ENCODE data around the gene CCDC88C.
"Not testable (repeated sequence)": the region's sequence is repeated elsewhere in the genome, so short reads cannot be mapped to it uniquely, and the experiment has no call there.

CCDC88C gene

GRCh38 chr14:91266276-91266675 lies 151.3 kb downstream of the CCDC88C start:
- not testable (repeated sequence) for DNase-seq (ENCODE audit: low read depth)

- no peak for DNase-seq (ENCODE audit: low read depth)
Observed at GRCh38 chr14:91265404-91265803, 152.2 kb downstream of the CCDC88C start.

DNA sequence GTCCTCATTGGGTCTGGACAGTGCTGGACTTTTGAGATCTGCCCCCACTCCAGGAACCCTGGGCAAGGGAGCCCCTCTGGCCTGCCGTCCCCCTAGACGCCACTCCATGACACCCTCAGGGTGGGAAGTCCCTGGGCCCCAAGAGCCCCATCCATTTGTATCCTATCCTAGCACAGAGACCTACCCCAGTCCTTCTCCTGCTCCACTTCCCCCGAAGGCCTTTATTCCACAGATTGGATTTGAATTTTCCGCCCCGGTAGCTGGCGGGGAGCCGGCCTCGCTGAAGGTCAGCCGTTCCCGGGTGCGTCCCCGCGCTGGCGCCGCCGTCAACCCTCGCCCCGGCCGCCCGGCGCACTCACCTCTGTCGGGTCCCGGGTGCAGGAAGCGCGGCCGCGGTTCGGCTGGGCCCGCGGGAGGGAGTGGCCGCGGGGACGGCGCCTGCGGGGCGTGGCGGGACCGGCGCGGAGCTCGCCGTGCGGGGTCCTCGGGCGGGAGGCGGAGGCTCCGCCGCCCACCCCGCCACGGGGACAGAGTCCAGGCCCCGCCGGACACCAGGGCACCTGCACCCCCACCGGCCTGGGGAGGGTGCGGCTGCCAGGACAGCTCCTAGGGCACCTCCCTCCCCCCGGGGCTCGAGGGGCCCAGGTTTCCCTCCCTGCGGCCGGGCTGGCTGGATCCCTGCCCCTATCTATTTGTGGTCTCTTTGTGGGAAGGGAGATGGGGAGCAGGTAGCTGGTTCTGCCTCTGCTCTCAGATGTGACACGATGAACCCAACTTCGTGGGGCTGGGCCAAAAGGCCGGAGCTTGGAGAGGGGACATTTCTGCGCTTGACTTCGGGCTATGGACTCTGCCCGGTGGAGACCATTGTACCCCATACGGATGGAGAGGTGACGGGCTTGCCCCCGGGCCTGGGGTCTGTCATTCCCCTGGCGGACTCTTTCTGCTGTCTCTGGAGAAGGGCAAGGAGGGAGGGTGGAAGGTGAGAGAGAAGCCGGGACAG lies 153.2 kb downstream of the CCDC88C start:
- DNase-seq (ENCODE audit: low read depth), result no peak

DNA sequence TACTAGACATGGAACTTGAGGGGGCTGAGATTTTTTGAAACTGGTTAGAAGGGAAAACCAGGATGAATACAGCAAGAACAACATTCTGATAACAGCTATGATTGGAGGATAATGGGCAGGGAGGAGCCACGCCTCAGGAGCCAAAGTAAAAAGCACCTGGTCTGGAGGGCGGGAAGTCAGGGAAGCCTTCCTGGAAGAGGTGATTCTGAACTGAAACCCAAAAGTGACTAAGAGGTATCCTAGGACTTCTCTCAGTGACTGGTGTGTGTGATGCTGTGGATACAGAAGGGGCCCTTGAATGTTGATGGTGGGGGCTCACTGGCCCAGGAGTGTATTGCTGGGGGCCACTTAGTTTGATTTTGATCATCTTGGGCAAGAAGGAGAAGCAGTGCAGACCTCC lies 154.3 kb downstream of the CCDC88C start:
- DNase-seq (ENCODE audit: low read depth), result no peak

DNA sequence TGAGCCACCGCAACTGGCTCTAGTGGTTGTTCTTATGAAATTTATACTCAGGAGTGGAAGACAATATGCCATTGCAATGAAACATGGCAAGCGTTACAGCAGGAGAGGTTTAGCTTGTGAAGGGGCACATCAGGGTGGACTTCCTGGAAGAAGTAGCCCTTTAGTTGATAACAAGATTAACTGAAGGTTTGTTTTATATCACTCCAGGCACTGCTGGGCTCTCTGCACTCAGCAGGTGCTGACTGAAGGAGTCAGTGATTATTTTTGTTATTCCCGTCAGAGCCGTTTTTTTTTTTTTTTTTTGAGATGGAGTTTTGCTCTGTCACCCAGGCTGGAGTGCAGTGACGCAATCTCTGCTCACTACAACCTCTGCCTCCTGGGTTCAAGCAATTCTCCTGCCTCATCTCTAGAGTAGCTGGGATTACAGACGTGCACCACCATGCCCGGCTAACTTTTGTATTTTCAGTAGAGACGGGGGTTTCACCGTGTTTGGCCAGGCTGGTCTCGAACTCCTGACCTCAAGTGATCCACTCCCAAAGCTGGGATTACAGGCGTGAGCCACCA lies 155.6 kb downstream of the CCDC88C start:
- no peak for DNase-seq (ENCODE audit: low read depth)

DNA sequence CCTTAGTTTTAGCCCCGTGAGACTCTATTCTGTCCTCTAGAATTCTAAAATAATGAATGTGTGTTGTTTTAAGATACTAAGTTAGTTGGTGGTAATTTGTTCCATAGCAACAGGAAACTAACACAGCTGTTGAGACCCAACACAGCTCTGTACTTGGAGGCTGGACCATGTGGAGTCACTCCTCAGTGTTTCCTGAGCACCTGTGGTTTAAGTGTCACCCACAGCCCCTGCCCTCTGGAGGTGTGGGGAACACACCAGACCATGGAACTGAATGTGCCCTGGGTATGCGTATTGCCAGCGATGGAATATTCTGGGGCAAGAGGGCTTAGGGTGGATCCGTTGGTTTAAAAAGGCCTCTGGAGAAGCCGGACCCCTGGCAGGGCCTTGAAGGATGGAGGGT lies 156.5 kb downstream of the CCDC88C start:
- no peak for DNase-seq (ENCODE audit: low read depth)

DNA sequence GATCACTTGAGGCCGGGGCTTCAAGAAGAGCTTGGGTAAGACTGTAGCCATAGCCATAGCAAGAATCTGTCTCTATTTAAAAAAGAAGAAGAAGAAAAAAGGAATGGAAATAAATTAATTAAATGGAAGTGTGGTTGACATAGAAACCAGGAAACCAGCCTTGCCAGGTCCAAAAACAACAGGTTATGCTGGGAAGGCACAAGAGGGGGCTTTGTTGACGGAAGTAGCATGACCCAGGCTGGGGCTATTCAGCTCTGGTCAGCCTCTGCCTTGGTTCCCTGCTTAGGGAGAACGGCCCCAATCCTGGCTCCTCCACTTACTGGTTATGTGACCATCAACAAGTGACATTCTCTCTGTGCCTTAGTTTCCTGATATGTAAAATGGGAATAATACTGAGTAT lies 158.7 kb downstream of the CCDC88C start:
- no peak for DNase-seq (ENCODE audit: low read depth)

DNA sequence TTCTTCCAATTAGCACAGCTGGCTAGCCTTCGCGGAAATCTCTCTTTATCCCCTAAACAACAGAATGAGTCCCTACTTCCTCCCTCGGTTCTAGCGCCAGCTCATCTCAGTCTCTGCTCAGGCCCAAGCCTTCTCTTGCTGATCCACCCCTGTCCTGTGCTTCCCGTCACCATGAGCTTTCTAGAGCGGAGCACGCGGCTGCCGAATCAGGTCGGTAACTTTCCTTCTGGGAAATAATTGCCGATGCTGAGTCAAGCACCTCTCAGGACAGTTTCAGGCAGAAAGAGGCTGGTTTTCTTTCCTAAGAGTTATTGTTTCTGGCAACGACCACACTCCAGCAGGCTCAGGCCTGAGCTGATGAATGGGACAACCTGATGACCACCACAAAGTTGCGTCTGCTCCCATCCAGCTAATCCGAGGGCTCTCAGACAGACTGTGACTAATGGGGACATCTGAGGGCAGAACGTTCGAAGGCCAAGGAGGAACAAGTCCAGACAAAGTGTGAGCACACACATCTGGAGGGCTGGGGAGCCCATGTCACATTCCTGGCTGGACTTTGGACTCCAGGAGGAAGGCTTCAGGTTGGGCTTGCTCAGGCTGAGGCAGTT lies 159.5 kb downstream of the CCDC88C start:
- DNase-seq (ENCODE audit: low read depth), result no peak

DNA sequence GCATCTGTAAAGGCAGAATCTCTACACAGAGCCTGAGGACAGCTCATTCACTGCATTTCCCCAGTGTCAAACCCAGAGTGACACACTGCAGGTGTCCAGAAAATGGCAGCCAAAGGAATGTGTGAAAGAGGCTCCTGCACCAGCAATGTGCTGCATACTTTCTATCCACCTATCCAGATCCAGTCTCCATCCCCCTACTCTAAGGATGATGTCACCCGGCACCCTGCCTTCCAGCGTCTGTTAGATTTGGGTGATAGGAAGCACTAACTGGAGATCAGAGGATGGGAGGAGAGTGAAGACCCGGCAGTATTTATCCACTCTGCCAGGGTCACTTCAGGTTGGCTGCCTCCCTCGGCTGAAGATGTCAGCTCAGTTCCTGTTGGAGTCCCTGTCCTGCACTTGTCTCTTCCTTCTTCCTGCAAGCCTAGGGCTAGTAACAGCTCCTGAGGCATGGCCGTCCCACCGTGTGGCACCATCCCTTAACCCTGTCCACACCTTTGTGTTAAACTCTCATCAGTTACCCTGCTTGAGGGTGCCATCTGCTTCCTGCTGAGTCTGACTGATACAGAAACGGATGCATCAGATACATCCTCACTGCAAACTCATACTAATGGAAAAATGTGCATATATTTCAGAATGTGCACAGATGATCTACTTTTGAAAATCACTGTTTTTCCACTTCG lies 160.2 kb downstream of the CCDC88C start:
- no peak for DNase-seq (ENCODE audit: low read depth)

- no peak for DNase-seq (ENCODE audit: low read depth)
Observed at GRCh38 chr14:91256661-91257060, 161.0 kb downstream of the CCDC88C start.

- DNase-seq (ENCODE audit: low read depth), result no peak
Observed at GRCh38 chr14:91255026-91255695, 162.5 kb downstream of the CCDC88C start.

DNA sequence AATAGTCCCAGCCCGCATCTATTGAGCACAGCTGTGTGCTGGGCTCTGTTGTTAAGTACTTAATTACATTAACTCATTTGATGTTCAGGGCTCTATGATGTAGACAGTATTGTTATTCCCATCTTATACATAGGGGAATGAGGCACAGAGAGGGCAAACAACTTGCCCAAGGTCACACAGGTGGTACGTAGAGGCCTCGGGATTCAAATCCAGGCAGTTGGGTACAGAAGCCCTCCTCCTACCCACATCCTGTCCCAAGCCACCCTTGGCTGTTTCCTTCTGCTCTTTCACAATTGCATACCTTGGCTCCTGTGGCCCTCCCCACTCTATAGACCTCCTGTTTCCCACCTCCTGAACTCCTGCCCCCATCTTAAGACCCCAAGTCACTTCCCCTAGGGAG lies 163.2 kb downstream of the CCDC88C start:
- no peak for DNase-seq (ENCODE audit: low read depth)

DNA sequence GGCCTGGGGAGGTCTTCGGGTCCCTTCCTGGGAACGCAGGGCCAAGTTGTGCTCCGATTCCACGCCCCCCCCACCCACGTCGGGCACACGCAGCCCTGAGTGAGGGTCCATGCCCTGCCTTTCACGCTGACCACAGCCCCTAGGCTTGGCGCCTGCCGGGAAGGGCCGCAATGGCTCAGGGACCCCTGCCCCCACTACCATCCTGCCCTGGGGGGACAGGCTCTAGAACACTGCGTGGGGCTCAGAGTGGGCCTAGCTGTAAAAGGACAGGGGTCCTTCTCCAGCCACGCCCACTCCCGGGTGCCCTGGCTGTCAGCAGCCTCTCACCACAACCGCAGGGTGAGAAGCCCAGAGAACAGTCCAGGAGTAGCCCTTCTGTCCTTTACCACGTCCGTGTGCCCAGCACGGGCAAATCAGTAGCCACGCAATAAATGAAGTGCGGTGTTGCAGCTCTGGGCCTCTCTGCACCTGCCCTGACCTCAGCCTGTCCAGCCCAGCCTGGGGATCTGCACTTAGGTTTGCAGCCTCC lies 163.8 kb downstream of the CCDC88C start:
- DNase-seq (ENCODE audit: low read depth), result no peak

- no peak for DNase-seq (ENCODE audit: low read depth)
Observed at GRCh38 chr14:91252871-91253794, 164.5 kb downstream of the CCDC88C start.

DNA sequence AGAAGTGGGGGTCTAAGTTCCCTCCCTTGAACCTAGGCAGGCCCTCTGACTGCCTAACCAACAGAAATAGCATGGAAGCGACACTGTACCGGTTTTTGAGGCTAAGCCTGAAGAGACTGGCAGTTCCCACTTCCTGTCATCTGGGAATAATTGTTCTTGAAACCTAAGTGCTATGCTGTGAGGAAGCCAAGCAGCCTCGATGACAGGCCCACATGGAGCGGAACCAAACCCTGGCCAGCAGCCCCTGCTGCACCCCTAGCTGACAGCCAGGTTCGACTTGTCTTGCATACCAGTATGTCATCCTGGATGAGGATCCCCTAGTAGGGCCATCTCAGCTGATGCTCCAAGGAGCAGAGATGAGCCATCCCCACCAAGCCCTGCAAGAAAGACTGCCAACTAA lies 166.7 kb downstream of the CCDC88C start:
- DNase-seq (ENCODE audit: low read depth), result no peak

DNA sequence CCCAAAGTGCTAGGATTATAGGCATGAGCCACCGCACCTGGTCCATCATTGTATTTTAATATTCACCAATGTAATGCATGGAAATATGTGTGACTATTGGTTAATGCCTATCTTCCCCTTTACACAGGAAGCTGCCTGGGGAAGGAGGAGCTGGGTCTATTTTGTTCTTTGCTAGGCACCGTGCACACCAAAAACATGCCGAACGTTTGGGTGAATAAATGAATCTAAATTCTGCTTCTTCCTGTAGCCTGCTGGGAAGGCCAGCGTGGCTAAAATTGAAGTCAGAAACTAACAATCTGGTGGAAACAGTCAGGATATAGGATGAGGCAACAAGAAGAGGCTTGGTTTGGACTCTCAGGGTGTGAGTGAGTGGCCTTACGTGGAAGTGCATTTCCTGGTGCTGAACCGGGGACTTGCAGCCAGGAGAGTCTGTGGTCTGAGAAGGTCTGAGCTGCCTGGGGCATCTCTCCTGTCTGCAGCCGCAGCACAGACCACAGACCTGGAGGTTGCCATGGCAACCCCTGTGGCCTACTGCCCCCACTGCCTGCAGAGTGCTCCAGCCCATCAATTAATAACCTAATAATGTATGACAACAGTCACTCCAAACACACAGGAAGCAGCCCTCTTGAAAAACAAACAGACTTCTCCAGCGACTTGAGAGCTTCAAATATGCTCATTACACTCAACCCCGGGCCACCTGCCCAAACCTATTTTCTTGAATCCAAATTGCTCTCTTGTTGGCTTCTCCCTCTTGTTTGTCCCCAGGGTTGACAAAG lies 167.6 kb downstream of the CCDC88C start:
- DNase-seq (ENCODE audit: low read depth), result no peak

DNA sequence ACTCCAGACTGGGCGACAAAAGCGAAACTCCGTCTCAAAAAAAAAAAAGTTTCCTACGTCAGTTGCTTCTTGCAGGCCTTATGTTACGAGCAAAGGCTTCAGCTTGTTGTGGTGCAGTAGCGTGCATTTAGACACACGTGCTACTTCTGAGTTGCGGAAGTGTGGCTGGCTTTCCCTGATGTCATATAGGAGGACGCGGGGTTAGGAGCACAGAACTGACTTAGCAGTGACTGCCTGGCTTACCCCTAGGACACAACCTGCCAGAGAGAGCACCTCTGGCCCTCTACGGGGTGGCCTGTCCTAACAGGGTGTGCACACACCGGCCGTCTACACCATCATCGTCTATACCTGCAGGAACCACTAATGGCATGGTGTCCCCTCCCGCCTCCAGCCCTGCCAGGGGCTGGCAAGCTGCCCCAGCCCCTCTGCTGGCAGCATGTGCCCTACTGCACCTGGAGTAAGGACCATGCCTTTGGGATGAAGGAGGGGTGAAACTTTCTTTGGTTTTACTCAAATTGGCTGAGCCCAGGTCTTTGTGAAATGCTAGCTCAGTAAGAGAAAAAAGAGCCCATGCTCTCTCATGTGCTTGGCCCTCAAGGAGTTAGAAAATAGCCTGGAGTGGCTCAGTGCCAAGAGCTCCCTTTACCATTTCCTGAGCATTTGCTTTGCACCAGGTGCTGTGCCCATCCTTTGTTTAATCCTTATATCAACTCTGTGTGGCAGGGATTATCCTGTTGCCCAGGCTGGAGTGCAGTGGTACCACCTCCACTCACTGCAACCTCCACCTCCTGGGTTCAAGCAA lies 171.4 kb downstream of the CCDC88C start:
- peak; percentile 61 for DNase-seq (ENCODE audit: low read depth)

GRCh38 chr14:91245616-91246015 lies 172.0 kb downstream of the CCDC88C start:
- not testable (repeated sequence) for DNase-seq (ENCODE audit: low read depth)

DNA sequence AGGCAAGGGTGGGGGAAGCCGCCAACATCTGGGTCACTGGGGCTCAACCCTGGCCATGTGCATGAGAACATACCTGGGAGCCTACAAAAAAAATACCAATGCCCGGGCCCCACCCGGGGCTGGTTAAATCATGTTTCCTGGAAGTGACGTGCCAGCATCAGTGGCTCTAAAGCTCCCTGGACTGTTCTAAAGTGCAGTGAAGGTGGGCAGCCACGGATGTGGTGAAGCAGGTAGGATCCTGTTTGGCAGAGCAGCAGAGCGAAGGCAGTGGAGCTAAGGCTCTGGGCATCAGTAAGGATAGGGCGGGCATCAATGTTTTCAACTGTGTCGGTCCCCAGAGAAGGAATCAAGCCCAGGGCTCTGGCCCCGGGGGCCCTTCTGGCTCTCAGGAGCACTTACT lies 172.6 kb downstream of the CCDC88C start:
- DNase-seq (ENCODE audit: low read depth), result peak; percentile 60
